Measurements from ENCODE around the gene ZFYVE1. TPM values are rescaled to one million over a fixed set of nuclear protein-coding genes. Genes with fewer than 3 reads are reported as not detected.

The ZFYVE1 gene
- total and polyA plus RNA-seq, 2 of the 13 experiments (the other 11 are each of a cell fraction or from before 2014, with no cell fraction given), result 2.6 to 5.3 TPM

GRCh38 chr14:72925171-72925759, 101.6 kb downstream of the ZFYVE1 start (continued):
- TF ChIP-seq, protein P1, sequence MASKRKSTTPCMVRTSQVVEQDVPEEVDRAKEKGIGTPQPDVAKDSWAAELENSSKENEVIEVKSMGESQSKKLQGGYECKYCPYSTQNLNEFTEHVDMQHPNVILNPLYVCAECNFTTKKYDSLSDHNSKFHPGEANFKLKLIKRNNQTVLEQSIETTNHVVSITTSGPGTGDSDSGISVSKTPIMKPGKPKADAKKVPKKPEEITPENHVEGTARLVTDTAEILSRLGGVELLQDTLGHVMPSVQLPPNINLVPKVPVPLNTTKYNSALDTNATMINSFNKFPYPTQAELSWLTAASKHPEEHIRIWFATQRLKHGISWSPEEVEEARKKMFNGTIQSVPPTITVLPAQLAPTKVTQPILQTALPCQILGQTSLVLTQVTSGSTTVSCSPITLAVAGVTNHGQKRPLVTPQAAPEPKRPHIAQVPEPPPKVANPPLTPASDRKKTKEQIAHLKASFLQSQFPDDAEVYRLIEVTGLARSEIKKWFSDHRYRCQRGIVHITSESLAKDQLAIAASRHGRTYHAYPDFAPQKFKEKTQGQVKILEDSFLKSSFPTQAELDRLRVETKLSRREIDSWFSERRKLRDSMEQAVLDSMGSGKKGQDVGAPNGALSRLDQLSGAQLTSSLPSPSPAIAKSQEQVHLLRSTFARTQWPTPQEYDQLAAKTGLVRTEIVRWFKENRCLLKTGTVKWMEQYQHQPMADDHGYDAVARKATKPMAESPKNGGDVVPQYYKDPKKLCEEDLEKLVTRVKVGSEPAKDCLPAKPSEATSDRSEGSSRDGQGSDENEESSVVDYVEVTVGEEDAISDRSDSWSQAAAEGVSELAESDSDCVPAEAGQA (IDR thresholded peaks at IDR 0.05; ENCODE audit: low read depth), result no peak
- TF ChIP-seq, protein P1 (CRISPR knock-in tag; IDR thresholded peaks at IDR 0.05; ENCODE audit: borderline replicate concordance), result no peak
- TF ChIP-seq, protein P2, sequence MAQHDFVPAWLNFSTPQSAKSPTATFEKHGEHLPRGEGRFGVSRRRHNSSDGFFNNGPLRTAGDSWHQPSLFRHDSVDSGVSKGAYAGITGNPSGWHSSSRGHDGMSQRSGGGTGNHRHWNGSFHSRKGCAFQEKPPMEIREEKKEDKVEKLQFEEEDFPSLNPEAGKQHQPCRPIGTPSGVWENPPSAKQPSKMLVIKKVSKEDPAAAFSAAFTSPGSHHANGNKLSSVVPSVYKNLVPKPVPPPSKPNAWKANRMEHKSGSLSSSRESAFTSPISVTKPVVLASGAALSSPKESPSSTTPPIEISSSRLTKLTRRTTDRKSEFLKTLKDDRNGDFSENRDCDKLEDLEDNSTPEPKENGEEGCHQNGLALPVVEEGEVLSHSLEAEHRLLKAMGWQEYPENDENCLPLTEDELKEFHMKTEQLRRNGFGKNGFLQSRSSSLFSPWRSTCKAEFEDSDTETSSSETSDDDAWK (CRISPR knock-in tag; IDR thresholded peaks at IDR 0.05), result no peak
- no peak for TF ChIP-seq KLF15 (CRISPR knock-in tag; IDR thresholded peaks at IDR 0.05; ENCODE audit: borderline replicate concordance)
- TF ChIP-seq, protein P3, sequence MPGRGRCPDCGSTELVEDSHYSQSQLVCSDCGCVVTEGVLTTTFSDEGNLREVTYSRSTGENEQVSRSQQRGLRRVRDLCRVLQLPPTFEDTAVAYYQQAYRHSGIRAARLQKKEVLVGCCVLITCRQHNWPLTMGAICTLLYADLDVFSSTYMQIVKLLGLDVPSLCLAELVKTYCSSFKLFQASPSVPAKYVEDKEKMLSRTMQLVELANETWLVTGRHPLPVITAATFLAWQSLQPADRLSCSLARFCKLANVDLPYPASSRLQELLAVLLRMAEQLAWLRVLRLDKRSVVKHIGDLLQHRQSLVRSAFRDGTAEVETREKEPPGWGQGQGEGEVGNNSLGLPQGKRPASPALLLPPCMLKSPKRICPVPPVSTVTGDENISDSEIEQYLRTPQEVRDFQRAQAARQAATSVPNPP (CRISPR knock-in tag; IDR thresholded peaks at IDR 0.05), result no peak
- no peak for TF ChIP-seq SKI (IDR thresholded peaks at IDR 0.05; ENCODE audit: partially characterized antibody)
- TF ChIP-seq ZNF761 (CRISPR knock-in tag; conservative IDR thresholded peaks at IDR 0.05), result no peak
- 0 out of 2 replicates have a peak, but pooled peaks have one; percentile 20 for TF ChIP-seq SMAD3 (CRISPR knock-in tag; IDR thresholded peaks at IDR 0.05)
- TF ChIP-seq REPIN1 (CRISPR knock-in tag; IDR thresholded peaks at IDR 0.05; ENCODE audit: borderline replicate concordance, low read depth), result 0 out of 2 replicates have a peak, but pooled peaks have one; percentile 32
- no peak for TF ChIP-seq ETV5 (CRISPR knock-in tag; IDR thresholded peaks at IDR 0.05; ENCODE audit: borderline replicate concordance)
- TF ChIP-seq NFKB2 (CRISPR knock-in tag; IDR thresholded peaks at IDR 0.05; ENCODE audit: borderline replicate concordance), result no peak
- TF ChIP-seq, protein P4, sequence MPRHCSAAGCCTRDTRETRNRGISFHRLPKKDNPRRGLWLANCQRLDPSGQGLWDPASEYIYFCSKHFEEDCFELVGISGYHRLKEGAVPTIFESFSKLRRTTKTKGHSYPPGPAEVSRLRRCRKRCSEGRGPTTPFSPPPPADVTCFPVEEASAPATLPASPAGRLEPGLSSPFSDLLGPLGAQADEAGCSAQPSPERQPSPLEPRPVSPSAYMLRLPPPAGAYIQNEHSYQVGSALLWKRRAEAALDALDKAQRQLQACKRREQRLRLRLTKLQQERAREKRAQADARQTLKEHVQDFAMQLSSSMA (CRISPR knock-in tag; IDR thresholded peaks at IDR 0.05), result no peak
- TF ChIP-seq, protein P5, sequence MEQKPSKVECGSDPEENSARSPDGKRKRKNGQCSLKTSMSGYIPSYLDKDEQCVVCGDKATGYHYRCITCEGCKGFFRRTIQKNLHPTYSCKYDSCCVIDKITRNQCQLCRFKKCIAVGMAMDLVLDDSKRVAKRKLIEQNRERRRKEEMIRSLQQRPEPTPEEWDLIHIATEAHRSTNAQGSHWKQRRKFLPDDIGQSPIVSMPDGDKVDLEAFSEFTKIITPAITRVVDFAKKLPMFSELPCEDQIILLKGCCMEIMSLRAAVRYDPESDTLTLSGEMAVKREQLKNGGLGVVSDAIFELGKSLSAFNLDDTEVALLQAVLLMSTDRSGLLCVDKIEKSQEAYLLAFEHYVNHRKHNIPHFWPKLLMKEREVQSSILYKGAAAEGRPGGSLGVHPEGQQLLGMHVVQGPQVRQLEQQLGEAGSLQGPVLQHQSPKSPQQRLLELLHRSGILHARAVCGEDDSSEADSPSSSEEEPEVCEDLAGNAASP (CRISPR knock-in tag; IDR thresholded peaks at IDR 0.05; ENCODE audit: borderline replicate concordance), result peak; percentile 21; the same call in 1 of the 2 replicates
- no peak for TF ChIP-seq ZNF441 (CRISPR knock-in tag; IDR thresholded peaks at IDR 0.05; ENCODE audit: borderline replicate concordance)
- no peak for TF ChIP-seq ATF7-NPFF (CRISPR knock-in tag; IDR thresholded peaks at IDR 0.05; ENCODE audit: low read depth)
- no peak for TF ChIP-seq ATAD3A (CRISPR knock-in tag; IDR thresholded peaks at IDR 0.05)

All from HepG2 (cell line).